Smooth muscle cell (in vitro differentiated cells): ENCODE results near the gene DUS1L. TPM values are rescaled to one million over a fixed set of nuclear protein-coding genes. Genes with fewer than 3 reads are reported as not detected.

Experiments
- DNase-seq: peaks from one replicate; lab custom pipeline; 2025; ENCODE audit not compliant: unreplicated experiment; lab: John Stamatoyannopoulos, UW
- H2AFZ ChIP-seq: fragments of 200-600 bp; sonication (generic); 2 replicates; pipeline ENCODE4 v1.6.0; 2016; ENCODE audit warnings: antibody characterized with exemption, low read depth, mild to moderate bottlenecking
- H3F3A ChIP-seq: fragments of 200-600 bp; sonication (generic); 2 replicates; pipeline ENCODE4 v1.6.0; 2017; ENCODE audit warnings: antibody characterized with exemption, low read depth
- H3K27ac ChIP-seq: fragments of 200-600 bp; sonication (generic); 2 replicates; pipeline ENCODE4 v1.5.1; 2016; ENCODE audit warnings: low read depth, mild to moderate bottlenecking
- H3K27me3 ChIP-seq: fragments of 200-600 bp; sonication (generic); 2 replicates; pipeline ENCODE4 v1.6.1; 2016; ENCODE audit warnings: low read depth, mild to moderate bottlenecking
- H3K36me3 ChIP-seq: fragments of 200-600 bp; sonication (generic); 2 replicates; pipeline ENCODE4 v1.5.1; 2016; ENCODE audit warnings: low read depth
- H3K4me1 ChIP-seq: fragments of 200-600 bp; sonication (generic); 2 replicates; pipeline ENCODE4 v1.5.1; 2016; ENCODE audit warnings: low read depth
- H3K4me2 ChIP-seq: fragments of 200-600 bp; sonication (generic); 2 replicates; pipeline ENCODE4 v1.6.0; 2016; ENCODE audit warnings: mild to moderate bottlenecking
- H3K4me3 ChIP-seq: fragments of 200-600 bp; sonication (generic); 2 replicates; pipeline ENCODE4 v1.5.1; 2016; ENCODE audit warnings: mild to moderate bottlenecking
- H3K79me2 ChIP-seq: fragments of 200-600 bp; sonication (generic); 2 replicates; pipeline ENCODE4 v1.6.0; 2016; ENCODE audit warnings: low read depth, mild to moderate bottlenecking
- H3K9ac ChIP-seq: fragments of 200-600 bp; sonication (generic); 2 replicates; pipeline ENCODE4 v1.6.0; 2016; ENCODE audit warnings: low read depth
- H3K9me3 ChIP-seq: fragments of 200-600 bp; sonication (generic); replicated peaks from 2 replicates; pipeline ENCODE4 v1.5.1; 2016; ENCODE audit warnings: low read depth
- H4K20me1 ChIP-seq: fragments of 200-600 bp; sonication (generic); 2 replicates; pipeline ENCODE4 v1.6.0; 2016; ENCODE audit warnings: low read depth
- WGBS: methylation state at CpG from one replicate; pipeline ENCODE4 v1.1.7; 2016; ENCODE audit warnings: low lambda C conversion rate; 5-methylcytosine and 5-hydroxymethylcytosine counted together
- polyA plus RNA-seq: library from polyadenylated mRNA; unstranded; fragments of >200 nt; fragmentation: Nextera tagmentation; extraction: Ambion mirVana; gene quantifications from 2 replicates; pipeline ENCODE4 v1.2.1, GENCODE V29; 2016
- total RNA-seq: library from RNA; depleted of rRNA; stranded (reverse); fragments of >200 nt; gene quantifications from 2 replicates; pipeline ENCODE4 v1.2.3, GENCODE V29; 2014
- TF ChIP-seq, protein P1 (sequence below): fragments of 200-600 bp; sonication (generic); IDR thresholded peaks from 2 replicates; pipeline ENCODE4 v1.5.1; 2017; ENCODE audit warnings: borderline replicate concordance, mild to moderate bottlenecking, antibody characterized with exemption; ENCODE audit not compliant: insufficient read depth, poor library complexity, severe bottlenecking

DUS1L gene
- total and polyA plus RNA-seq, 2 experiments from 2014 or later, result 49.4 to 125 TPM

DNA sequence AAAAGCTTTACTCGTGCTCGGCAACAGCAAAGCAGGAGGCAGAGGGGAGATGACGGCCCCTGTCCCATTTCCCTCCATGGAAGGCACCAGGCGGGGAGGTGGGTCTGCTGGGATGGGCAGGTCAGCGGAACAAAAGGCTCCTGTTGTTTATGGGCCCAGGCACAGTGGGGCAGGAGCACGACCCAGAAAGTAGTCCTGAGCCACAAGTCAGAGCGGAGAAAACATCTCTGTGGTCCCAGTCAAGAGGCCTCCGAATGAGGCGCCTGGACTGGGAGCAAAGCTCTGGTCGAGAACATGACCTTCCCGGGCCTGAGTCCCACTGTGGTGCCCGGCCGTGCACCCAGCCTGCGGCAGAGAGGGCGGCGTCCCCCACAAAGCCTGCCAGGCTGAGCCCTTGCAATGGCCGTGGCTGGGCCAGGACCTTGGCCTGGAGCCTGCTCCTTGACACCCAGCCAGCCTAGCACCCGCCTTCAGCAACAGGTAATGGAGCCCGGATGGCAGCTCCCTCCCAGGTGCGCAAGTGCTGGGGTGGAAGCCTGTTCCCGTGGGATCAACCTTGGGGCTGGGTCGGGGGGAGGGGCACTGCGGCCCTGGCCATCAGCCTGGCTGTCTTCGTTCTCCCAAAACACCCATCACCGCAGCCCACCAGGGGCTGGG, 17.6 kb downstream of the DUS1L start:
- no peak overlapping the region for H3K4me2 ChIP-seq
- 96% methylated on average over 25 of the region's 25 CpGs for WGBS
- H3K27me3 ChIP-seq, result no peaks in the 10 kb centered on the region
- no peaks in the 10 kb centered on the region for H3F3A ChIP-seq
- peaks cover 14% of the 10 kb centered on the region for H3K4me1 ChIP-seq
- H3K79me2 ChIP-seq, result peaks cover 16% of the 10 kb centered on the region
- H4K20me1 ChIP-seq, result peaks cover 7% of the 10 kb centered on the region
- TF ChIP-seq, protein P1, sequence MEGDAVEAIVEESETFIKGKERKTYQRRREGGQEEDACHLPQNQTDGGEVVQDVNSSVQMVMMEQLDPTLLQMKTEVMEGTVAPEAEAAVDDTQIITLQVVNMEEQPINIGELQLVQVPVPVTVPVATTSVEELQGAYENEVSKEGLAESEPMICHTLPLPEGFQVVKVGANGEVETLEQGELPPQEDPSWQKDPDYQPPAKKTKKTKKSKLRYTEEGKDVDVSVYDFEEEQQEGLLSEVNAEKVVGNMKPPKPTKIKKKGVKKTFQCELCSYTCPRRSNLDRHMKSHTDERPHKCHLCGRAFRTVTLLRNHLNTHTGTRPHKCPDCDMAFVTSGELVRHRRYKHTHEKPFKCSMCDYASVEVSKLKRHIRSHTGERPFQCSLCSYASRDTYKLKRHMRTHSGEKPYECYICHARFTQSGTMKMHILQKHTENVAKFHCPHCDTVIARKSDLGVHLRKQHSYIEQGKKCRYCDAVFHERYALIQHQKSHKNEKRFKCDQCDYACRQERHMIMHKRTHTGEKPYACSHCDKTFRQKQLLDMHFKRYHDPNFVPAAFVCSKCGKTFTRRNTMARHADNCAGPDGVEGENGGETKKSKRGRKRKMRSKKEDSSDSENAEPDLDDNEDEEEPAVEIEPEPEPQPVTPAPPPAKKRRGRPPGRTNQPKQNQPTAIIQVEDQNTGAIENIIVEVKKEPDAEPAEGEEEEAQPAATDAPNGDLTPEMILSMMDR, result no peak
- H3K9ac ChIP-seq, result no peak overlapping the region
- no peak for DNase-seq
- H3K4me3 ChIP-seq, result no peak overlapping the region
- no peaks in the 10 kb centered on the region for H3K9me3 ChIP-seq
- H2AFZ ChIP-seq, result no peak overlapping the region
- no peak overlapping the region for H3K27ac ChIP-seq
- H3K36me3 ChIP-seq, result no peaks in the 10 kb centered on the region

GRCh38 chr17:82047379-82047778, 18.2 kb downstream of the DUS1L start:
- Histone ChIP-seq H3K9me3 (no peaks in the 10 kb centered on the region), H3F3A (no peaks in the 10 kb centered on the region), H4K20me1 (peaks cover 2% of the 10 kb centered on the region), H2AFZ (no peak overlapping the region), H3K4me3 (no peak overlapping the region), H3K27ac (no peak overlapping the region), H3K36me3 (no peaks in the 10 kb centered on the region), H3K9ac (no peak overlapping the region), H3K4me1 (peaks cover 7% of the 10 kb centered on the region), H3K27me3 (no peaks in the 10 kb centered on the region), H3K79me2 (peaks cover 10% of the 10 kb centered on the region), H3K4me2 (no peak overlapping the region)
- DNase-seq, result no peak
- WGBS, result 96% methylated on average over 24 of the region's 24 CpGs
- TF ChIP-seq, protein P1, result no peak

DNA sequence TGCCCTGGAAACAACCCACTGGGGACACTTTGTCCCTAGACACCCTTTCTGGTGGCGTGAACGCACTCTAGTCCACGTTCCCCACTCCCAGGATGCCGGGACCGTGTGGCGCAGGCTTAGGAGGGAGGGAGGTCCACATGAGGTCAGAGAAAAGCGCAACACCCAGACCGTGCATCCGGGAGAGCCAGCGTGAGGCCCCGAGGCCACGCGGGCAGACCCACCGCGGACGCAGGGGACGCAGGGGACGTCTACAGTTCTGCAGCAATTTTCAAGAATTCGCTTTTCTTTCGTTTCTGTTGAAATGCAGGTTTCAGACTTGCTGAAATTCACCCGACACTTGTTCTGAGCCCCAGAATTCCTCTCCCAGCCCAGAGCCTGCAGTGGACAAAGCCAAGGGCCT, 18.7 kb downstream of the DUS1L start:
- Histone ChIP-seq H3K9ac (no peak overlapping the region), H4K20me1 (no peaks in the 10 kb centered on the region), H3K27me3 (no peaks in the 10 kb centered on the region), H3F3A (no peaks in the 10 kb centered on the region), H3K4me3 (no peak overlapping the region), H3K36me3 (no peaks in the 10 kb centered on the region), H3K4me2 (no peak overlapping the region), H3K27ac (no peak overlapping the region), H3K9me3 (no peaks in the 10 kb centered on the region), H3K4me1 (peaks cover 7% of the 10 kb centered on the region), H3K79me2 (peaks cover 6% of the 10 kb centered on the region), H2AFZ (no peak overlapping the region)
- 96% methylated on average over 21 of the region's 21 CpGs for WGBS
- TF ChIP-seq, protein P1, result no peak
- DNase-seq, result no peak

GRCh38 chr17:82045936-82046484, 19.6 kb downstream of the DUS1L start:
- H3K4me1 ChIP-seq, result peaks cover 6% of the 10 kb centered on the region

More at GRCh38 chr17:82045936-82046484, 19.6 kb downstream of the DUS1L start:
- Histone ChIP-seq H2AFZ (no peak overlapping the region), H3K9me3 (no peaks in the 10 kb centered on the region), H3K4me3 (no peak overlapping the region), H4K20me1 (no peaks in the 10 kb centered on the region), H3K9ac (no peak overlapping the region), H3K79me2 (peaks cover 4% of the 10 kb centered on the region), H3F3A (no peaks in the 10 kb centered on the region), H3K4me2 (no peak overlapping the region), H3K27me3 (no peaks in the 10 kb centered on the region), H3K27ac (no peak overlapping the region), H3K36me3 (no peaks in the 10 kb centered on the region)
- TF ChIP-seq, protein P1, result no peak
- 95% methylated on average over 14 of the region's 14 CpGs for WGBS
- no peak for DNase-seq
